Esophagus (tissue), 2 donors: Measurements from ENCODE around the gene ADM5. TPM values are rescaled to one million over a fixed set of nuclear protein-coding genes. Genes with fewer than 3 reads are reported as not detected.

Source experiments
- H3K27ac ChIP-seq, 2 donors: one replicate each; pipeline ENCODE4 v1.5.1; 2013; ENCODE audit warnings: low read depth in 2 of 2, mild to moderate bottlenecking in 2 of 2, inconsistent platforms in 1 of 2, low read length in 1 of 2, moderate library complexity in 1 of 2
- H3K27me3 ChIP-seq, 2 donors: one replicate each; pipeline ENCODE4 v1.6.1; 2013; ENCODE audit warnings: low read length in 2 of 2, control low read depth in 1 of 2, mild to moderate bottlenecking in 1 of 2; ENCODE audit not compliant: insufficient read depth in 2 of 2, control insufficient read depth in 1 of 2
- H3K36me3 ChIP-seq, 2 donors: one replicate each; pipeline ENCODE4 v1.6.1; 2013; ENCODE audit warnings: low read length in 1 of 2; ENCODE audit not compliant: control insufficient read depth in 2 of 2, insufficient read depth in 2 of 2
- H3K4me1 ChIP-seq, 2 donors: one replicate each; pipeline ENCODE4 v1.6.1; 2013; ENCODE audit warnings: low read length in 1 of 2; ENCODE audit not compliant: control insufficient read depth in 2 of 2, insufficient read depth in 2 of 2
- H3K4me3 ChIP-seq, 2 donors: one replicate each; pipeline ENCODE4 v1.5.1; 2013; ENCODE audit warnings: low read length in 2 of 2, mild to moderate bottlenecking in 2 of 2, low read depth in 1 of 2, moderate library complexity in 1 of 2
- H3K9me3 ChIP-seq, 2 donors: one replicate each; pipeline ENCODE4 v1.6.1; 2013; ENCODE audit warnings: mild to moderate bottlenecking in 2 of 2, low read depth in 1 of 2, low read length in 1 of 2, moderate library complexity in 1 of 2; ENCODE audit not compliant: control insufficient read depth in 2 of 2, insufficient read depth in 1 of 2
- WGBS, 2 donors: extraction: QIAGEN DNeasy Blood & Tissue Kit; methylation state at CpG; one replicate each; pipeline ENCODE4 v1.1.7; 2013; 5-methylcytosine and 5-hydroxymethylcytosine counted together
- polyA plus RNA-seq, 2 donors: library from polyadenylated mRNA; stranded (reverse); fragments of 200-250 nt; gene quantifications; one replicate each; pipeline ENCODE4 v1.2.3, GENCODE V29; 2013
- donor health status: healthy with polysubstance abuse.
- donor health status: Bipolar disorder and iron deficiency.

ADM5 gene
- polyA plus RNA-seq, 2 donors, result 1.6 to 2.0 TPM

GRCh38 chr19:49685845-49686332 is 3.5 kb upstream of the ADM5 start:
- Histone ChIP-seq H3K9me3 (no peaks in the 10 kb centered on the region), H3K27ac (no peak overlapping the region), H3K4me3 (no peak overlapping the region), H3K36me3 (peaks cover 14 to 45% of the 10 kb centered on the region in 2 donors), H3K4me1 (peaks cover 0 to 3% of the 10 kb centered on the region in 2 donors), H3K27me3 (no peaks in the 10 kb centered on the region)
- WGBS, 2 donors, result 70 to 75% methylated on average over 23 of the region's 23 CpGs

GRCh38 chr19:49686503-49687088 is 2.8 kb upstream of the ADM5 start:
- Histone ChIP-seq H3K4me1 (peaks cover 0 to 5% of the 10 kb centered on the region in 2 donors), H3K36me3 (peaks cover 14 to 45% of the 10 kb centered on the region in 2 donors)

GRCh38 chr19:49687150-49687549 is 2.2 kb upstream of the ADM5 start:
- Histone ChIP-seq H3K4me3 (no peak overlapping the region), H3K27me3 (no peaks in the 10 kb centered on the region), H3K27ac (no peak overlapping the region), H3K4me1 (peaks cover 0 to 5% of the 10 kb centered on the region in 2 donors), H3K36me3 (peaks cover 10 to 40% of the 10 kb centered on the region in 2 donors), H3K9me3 (no peaks in the 10 kb centered on the region)
- WGBS, 2 donors, result 68 to 70% methylated on average over 12 of the region's 12 CpGs

More at GRCh38 chr19:49686503-49687088, 2.8 kb upstream of the ADM5 start:
- Histone ChIP-seq H3K4me3 (no peak overlapping the region), H3K27me3 (no peaks in the 10 kb centered on the region), H3K9me3 (no peaks in the 10 kb centered on the region), H3K27ac (no peak overlapping the region)
- 75 to 89% methylated on average over 27 of the region's 27 CpGs for WGBS, 2 donors

GRCh38 chr19:49687566-49688316 is 1.7 kb upstream of the ADM5 start:
- H3K36me3 ChIP-seq, result peaks cover 10 to 39% of the 10 kb centered on the region in 2 donors
- H3K9me3 ChIP-seq, result no peaks in the 10 kb centered on the region
- 67 to 68% methylated on average over 23 to 26 of the region's 26 CpGs for WGBS, 2 donors
- H3K27me3 ChIP-seq, result no peaks in the 10 kb centered on the region
- no peak overlapping the region for H3K4me3 ChIP-seq
- no peak overlapping the region for H3K27ac ChIP-seq
- H3K4me1 ChIP-seq, result peaks cover 0 to 5% of the 10 kb centered on the region in 2 donors

- H3K27me3 ChIP-seq, result no peaks in the 10 kb centered on the region
- no peaks in the 10 kb centered on the region for H3K9me3 ChIP-seq
- 68 to 72% methylated on average over 12 of the region's 12 CpGs for WGBS, 2 donors
- H3K4me3 ChIP-seq, result no peak overlapping the region
- peak overlapping the region in 1 of 2 donors; percentile 34 for H3K27ac ChIP-seq
- peaks cover 10 to 39% of the 10 kb centered on the region in 2 donors for H3K36me3 ChIP-seq
- H3K4me1 ChIP-seq, result peaks cover 0 to 5% of the 10 kb centered on the region in 2 donors
Observed at GRCh38 chr19:49688531-49689132, 762 bp upstream of the ADM5 start.

- Histone ChIP-seq H3K4me3 (peak overlapping the region; percentile 43 to 58), H3K27ac (peak overlapping the region; percentile 20 to 66), H3K4me1 (peaks cover 0 to 5% of the 10 kb centered on the region in 2 donors)
Observed at GRCh38 chr19:49690079-49690655, 773 bp downstream of the ADM5 start.

GRCh38 chr19:49690656-49691242 is 1.4 kb downstream of the ADM5 start, which contains the start of gene CPT1C:
Gene CPT1C (plus strand): TSS chr19:49691116. CDS start chr19:49692253, 1,137 bp downstream.
- Histone ChIP-seq H3K36me3 (peaks cover 3 to 20% of the 10 kb centered on the region in 2 donors), H3K27me3 (no peaks in the 10 kb centered on the region), H3K4me1 (peaks cover 0 to 5% of the 10 kb centered on the region in 2 donors), H3K4me3 (peak within 1 kb of the TSS; percentile 43 to 58), H3K9me3 (no peaks in the 10 kb centered on the region), H3K27ac (peak within 1 kb of the TSS; percentile 66 to 77)
- WGBS, 2 donors, result 2 to 3% methylated on average over 38 of the region's 38 CpGs

More at GRCh38 chr19:49690079-49690655, 773 bp downstream of the ADM5 start:
- Histone ChIP-seq H3K27me3 (no peaks in the 10 kb centered on the region), H3K9me3 (no peaks in the 10 kb centered on the region), H3K36me3 (peaks cover 5 to 23% of the 10 kb centered on the region in 2 donors)
- WGBS, 2 donors, result 6 to 11% methylated on average over 39 of the region's 39 CpGs

- Histone ChIP-seq H3K27me3 (no peaks in the 10 kb centered on the region), H3K27ac (no peak overlapping the region), H3K4me3 (peak overlapping the region; percentile 43 to 58), H3K9me3 (no peaks in the 10 kb centered on the region), H3K36me3 (peaks cover 3 to 13% of the 10 kb centered on the region in 2 donors), H3K4me1 (peaks cover 0 to 5% of the 10 kb centered on the region in 2 donors)
- WGBS, 2 donors, result 14 to 16% methylated on average over 39 of the region's 39 CpGs
Observed at GRCh38 chr19:49691243-49692146, 2.1 kb downstream of the ADM5 start.
